ENCODE results near the gene NEK6.

DNA sequence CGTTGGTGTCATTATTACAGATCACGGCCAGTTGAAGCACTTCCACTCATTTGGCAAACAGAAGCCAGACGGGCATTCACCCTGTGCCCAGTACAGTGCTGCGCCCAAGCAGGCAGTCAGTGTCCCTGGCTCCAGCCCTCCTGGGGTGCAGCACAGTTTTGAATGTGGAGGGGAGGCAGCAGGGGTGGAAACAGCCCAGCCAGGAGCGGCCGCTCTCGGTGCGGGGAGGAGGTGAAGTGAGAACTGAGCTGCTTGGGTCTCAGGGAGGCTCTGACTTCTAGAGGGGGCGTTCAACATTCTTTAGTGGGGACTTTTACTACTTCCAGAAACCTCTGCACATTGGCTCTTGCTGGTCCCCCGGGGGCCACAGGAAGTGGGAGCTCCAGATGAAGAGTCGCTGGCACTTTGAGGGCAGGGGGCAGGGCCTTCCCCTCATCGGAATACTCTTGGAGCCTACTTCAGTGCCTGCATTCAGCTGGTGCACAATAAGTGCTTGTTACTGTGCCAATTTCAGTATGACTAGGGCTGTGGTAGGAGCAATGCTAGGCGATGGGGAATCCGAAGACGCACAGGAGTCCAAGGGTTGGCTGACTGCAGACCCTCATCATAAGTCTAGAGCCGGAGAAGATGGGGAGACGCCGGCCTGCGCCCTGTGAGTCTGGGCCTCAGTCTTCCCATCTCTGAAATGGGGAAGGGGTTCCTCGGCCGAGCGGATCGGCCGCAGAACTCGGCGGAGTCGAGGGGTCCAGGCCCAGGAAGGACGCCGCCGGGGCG is 492 bp upstream of the NEK6 start:
- no peak for TF ChIP-seq POLR2A (IDR thresholded peaks at IDR 0.05)
- TF ChIP-seq, protein P1, sequence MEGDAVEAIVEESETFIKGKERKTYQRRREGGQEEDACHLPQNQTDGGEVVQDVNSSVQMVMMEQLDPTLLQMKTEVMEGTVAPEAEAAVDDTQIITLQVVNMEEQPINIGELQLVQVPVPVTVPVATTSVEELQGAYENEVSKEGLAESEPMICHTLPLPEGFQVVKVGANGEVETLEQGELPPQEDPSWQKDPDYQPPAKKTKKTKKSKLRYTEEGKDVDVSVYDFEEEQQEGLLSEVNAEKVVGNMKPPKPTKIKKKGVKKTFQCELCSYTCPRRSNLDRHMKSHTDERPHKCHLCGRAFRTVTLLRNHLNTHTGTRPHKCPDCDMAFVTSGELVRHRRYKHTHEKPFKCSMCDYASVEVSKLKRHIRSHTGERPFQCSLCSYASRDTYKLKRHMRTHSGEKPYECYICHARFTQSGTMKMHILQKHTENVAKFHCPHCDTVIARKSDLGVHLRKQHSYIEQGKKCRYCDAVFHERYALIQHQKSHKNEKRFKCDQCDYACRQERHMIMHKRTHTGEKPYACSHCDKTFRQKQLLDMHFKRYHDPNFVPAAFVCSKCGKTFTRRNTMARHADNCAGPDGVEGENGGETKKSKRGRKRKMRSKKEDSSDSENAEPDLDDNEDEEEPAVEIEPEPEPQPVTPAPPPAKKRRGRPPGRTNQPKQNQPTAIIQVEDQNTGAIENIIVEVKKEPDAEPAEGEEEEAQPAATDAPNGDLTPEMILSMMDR (IDR thresholded peaks at IDR 0.05) = no peak
